Tibial nerve (tissue), 4 donors: ENCODE measurements around the gene MTHFD1L. TPM values are rescaled to one million over a fixed set of nuclear protein-coding genes. Genes with fewer than 3 reads are reported as not detected.
"Not testable (repeated sequence)": the region's sequence is repeated elsewhere in the genome, so short reads cannot be mapped to it uniquely, and the experiment has no call there.

Experiments
- DNase-seq, 2 donors: peaks; one replicate each; pipeline ENCODE4 v3.0.0-alpha.2; 2019; ENCODE audit warnings: low spot score in 2 of 2
- H3K27ac ChIP-seq, 4 donors: fragments of 200-600 bp; sonication (generic) in 3 of 4; one replicate each; pipeline ENCODE4 v1.5.1; 2017 to 2019; ENCODE audit warnings: mild to moderate bottlenecking in 1 of 4
- H3K27me3 ChIP-seq, 2 donors: fragments of 200-600 bp; sonication (generic) in 1 of 2; one replicate each; pipeline versions ENCODE4 v1.5.1 to v1.6.0; 2017 to 2019
- H3K36me3 ChIP-seq, 3 donors: fragments of 200-600 bp; sonication (generic); one replicate each; pipeline ENCODE4 v1.5.1; 2018 to 2019
- H3K4me1 ChIP-seq, 4 donors: fragments of 200-600 bp; sonication (generic) in 3 of 4; one replicate each; pipeline ENCODE4 v1.5.1; 2017 to 2019
- H3K4me3 ChIP-seq, 4 donors: fragments of 200-600 bp; sonication (generic) in 3 of 4; one replicate each; pipeline ENCODE4 v1.5.1; 2017 to 2019; ENCODE audit warnings: mild to moderate bottlenecking in 1 of 4, moderate library complexity in 1 of 4
- H3K9me3 ChIP-seq, 4 donors: fragments of 200-600 bp; sonication (generic) in 3 of 4; one replicate each; pipeline ENCODE4 v1.5.1; 2017 to 2019
- CTCF ChIP-seq, 5 experiments: fragments of 200-600 bp in 3 of 5; fragments of 450-650 bp in 2 of 5; sonication (generic) in 3 of 5; IDR thresholded peaks; one replicate each; pipeline ENCODE4 v1.5.1; 2016 to 2019; ENCODE audit warnings: antibody characterized with exemption in 5 of 5, mild to moderate bottlenecking in 3 of 5, moderate library complexity in 2 of 5
- EP300 ChIP-seq, 2 donors: sonication (generic); formaldehyde crosslinking; IDR thresholded peaks; one replicate each; pipeline ENCODE4 v1.6.1; 2017; ENCODE audit warnings: antibody characterized with exemption in 2 of 2, mild to moderate bottlenecking in 1 of 2
- POLR2A ChIP-seq, 2 donors: fragments of 450-650 bp; IDR thresholded peaks; one replicate each; pipeline ENCODE4 v1.6.1; 2017; ENCODE audit warnings: antibody characterized with exemption in 2 of 2, mild to moderate bottlenecking in 2 of 2, moderate library complexity in 2 of 2
- WGBS, 2 donors: methylation state at CpG; one replicate each; pipeline ENCODE4 v1.1.5; 2018; 5-methylcytosine and 5-hydroxymethylcytosine counted together
- total RNA-seq, 4 donors: library from RNA; depleted of rRNA; stranded (reverse); fragments of >200 nt; gene quantifications; one replicate each; pipeline ENCODE4 v1.1.0, GENCODE V29; 2016

The MTHFD1L gene
- total RNA-seq, 4 donors from 2014 or later, result 8.4 to 35.1 (median 13.1) TPM

DNA sequence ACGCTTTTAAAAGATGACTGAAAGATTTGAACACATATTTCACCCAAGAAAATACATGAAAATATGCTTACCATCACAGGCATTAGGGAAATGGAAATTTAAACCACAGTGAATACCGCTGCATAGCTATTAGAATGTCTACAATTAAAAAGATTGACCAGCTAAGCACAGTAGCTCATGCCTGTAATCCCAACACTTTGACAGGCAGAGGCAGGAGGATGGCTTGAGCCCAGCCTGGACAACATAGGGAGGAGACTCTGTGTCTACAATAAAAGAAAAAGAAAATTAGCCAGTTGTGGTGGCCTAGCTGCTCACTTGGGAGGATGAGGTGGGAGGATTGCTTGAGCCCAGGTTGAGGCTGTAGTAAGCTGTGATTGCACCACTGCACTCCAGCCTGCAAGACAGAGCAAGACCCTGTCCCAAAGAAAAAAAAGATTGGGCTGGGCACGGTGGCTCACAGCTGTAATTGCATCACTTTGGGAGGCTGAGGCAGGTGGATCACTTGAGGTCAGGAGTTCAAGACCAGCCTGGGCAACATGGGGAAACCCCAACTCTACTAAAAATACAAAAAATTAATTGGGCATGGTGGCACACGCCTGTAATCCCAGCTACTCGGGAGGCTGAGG, 210.5 kb downstream of the MTHFD1L start:
- Histone ChIP-seq H3K4me1 (peaks cover 0 to 10% (median 0%) of the 10 kb centered on the region in 4 donors), H3K27me3 (no peaks in the 10 kb centered on the region), H3K9me3 (peaks cover 0 to 6% (median 1%) of the 10 kb centered on the region in 4 donors), H3K27ac (peak overlapping the region in 2 of 4 donors; percentile 68 to 82), H3K36me3 (peaks cover 0 to 8% (median 0%) of the 10 kb centered on the region in 3 donors), H3K4me3 (no peak overlapping the region)
- DNase-seq, result no peak
- TF ChIP-seq POLR2A (IDR thresholded peaks at IDR 0.05), result no peak
- no peak for TF ChIP-seq EP300 (IDR thresholded peaks at IDR 0.05)
- no peak for TF ChIP-seq CTCF (IDR thresholded peaks at IDR 0.05)
- WGBS, 2 donors, result 76 to 84% methylated on average over 5 of the region's 5 CpGs

DNA sequence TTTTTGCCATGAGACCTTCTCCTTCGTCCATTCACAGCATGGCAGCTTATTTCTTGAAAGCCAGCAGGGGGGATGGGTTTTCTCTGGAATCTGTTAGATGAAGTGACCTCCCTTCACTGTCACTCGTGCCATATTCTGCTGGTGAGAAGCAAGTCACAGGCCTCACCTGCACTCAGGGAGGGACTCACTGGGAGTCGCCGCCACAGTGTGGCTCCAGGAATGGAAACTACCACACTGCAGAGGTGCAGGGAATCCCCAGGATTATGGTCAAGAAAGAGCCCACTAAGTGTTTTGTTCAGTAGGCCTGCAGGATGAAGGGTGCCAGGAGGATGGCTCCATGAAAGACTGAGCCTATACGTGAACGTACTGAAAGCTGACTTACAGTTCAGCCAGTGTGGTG, 213.2 kb downstream of the MTHFD1L start:
- H3K36me3 ChIP-seq, result peaks cover 0 to 8% (median 0%) of the 10 kb centered on the region in 3 donors
- no peak overlapping the region for H3K4me3 ChIP-seq
- H3K4me1 ChIP-seq, result peaks cover 0 to 10% (median 0%) of the 10 kb centered on the region in 4 donors
- no peak for DNase-seq
- H3K27me3 ChIP-seq, result no peaks in the 10 kb centered on the region
- H3K27ac ChIP-seq, result no peak overlapping the region
- 87 to 91% methylated on average over 6 of the region's 6 CpGs for WGBS, 2 donors
- H3K9me3 ChIP-seq, result peaks cover 0 to 6% (median 1%) of the 10 kb centered on the region in 4 donors
- TF ChIP-seq POLR2A (IDR thresholded peaks at IDR 0.05), result no peak
- no peak for TF ChIP-seq CTCF (IDR thresholded peaks at IDR 0.05)
- no peak for TF ChIP-seq EP300 (IDR thresholded peaks at IDR 0.05)

DNA sequence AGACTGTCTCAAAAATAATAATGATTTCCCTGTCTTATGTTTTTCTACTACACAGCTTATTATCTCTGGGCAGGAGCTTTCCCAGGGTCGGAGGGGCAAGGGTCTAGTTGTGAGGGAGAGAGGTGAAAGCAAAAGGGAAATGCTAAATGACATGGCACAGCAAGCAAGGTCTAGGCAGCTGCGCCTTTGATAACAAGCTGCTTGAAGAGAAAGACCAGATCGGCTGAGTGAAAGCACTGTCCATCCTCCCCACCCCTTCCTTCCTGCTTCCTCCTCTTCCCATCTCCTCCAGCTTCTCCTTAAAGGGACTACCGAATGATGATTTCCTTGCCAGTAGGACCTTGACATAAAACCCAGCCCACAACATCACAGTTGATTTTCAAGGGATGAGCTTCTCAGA, 216.2 kb downstream of the MTHFD1L start:
- 66 to 72% methylated on average over 4 of the region's 4 CpGs for whole genome bisulfite sequencing, 2 donors
- no peaks in the 10 kb centered on the region for H3K4me1 ChIP-seq
- H3K36me3 ChIP-seq, result peaks cover 0 to 8% (median 0%) of the 10 kb centered on the region in 3 donors
- DNase-seq, result no peak
- no peak overlapping the region for H3K4me3 ChIP-seq
- H3K27me3 ChIP-seq, result no peaks in the 10 kb centered on the region
- TF ChIP-seq EP300 (IDR thresholded peaks at IDR 0.05) (no peak), POLR2A (IDR thresholded peaks at IDR 0.05) (no peak), CTCF (IDR thresholded peaks at IDR 0.05) (no peak)
- H3K9me3 ChIP-seq, result no peaks in the 10 kb centered on the region
- no peak overlapping the region for H3K27ac ChIP-seq

DNA sequence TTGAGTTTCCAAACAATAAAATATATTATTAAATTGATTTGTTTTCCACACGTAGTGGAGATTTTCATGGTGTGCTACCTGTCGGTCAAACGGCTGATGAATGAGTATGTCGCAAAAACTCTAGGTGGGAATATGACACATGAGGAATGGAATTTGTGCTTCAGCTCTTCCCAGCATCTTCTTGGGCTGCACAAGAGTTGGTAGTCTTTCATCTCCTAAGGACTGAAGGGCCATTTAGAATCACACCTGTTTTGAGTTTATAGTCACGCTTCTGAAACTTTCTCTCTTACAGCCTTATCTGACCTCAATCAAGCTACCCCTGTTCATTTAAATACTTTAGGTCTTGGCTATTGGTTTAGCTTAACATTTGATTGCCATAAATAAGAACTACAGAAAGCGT, 216.6 kb downstream of the MTHFD1L start:
- Histone ChIP-seq H3K4me3 (no peak overlapping the region), H3K36me3 (peaks cover 0 to 8% (median 0%) of the 10 kb centered on the region in 3 donors), H3K27me3 (no peaks in the 10 kb centered on the region), H3K4me1 (no peaks in the 10 kb centered on the region), H3K9me3 (no peaks in the 10 kb centered on the region), H3K27ac (no peak overlapping the region)
- no peak for TF ChIP-seq POLR2A (IDR thresholded peaks at IDR 0.05)
- TF ChIP-seq CTCF (IDR thresholded peaks at IDR 0.05), result no peak
- TF ChIP-seq EP300 (IDR thresholded peaks at IDR 0.05), result no peak
- 92 to 95% methylated on average over 6 of the region's 6 CpGs for WGBS, 2 donors
- DNase-seq, result no peak

DNA sequence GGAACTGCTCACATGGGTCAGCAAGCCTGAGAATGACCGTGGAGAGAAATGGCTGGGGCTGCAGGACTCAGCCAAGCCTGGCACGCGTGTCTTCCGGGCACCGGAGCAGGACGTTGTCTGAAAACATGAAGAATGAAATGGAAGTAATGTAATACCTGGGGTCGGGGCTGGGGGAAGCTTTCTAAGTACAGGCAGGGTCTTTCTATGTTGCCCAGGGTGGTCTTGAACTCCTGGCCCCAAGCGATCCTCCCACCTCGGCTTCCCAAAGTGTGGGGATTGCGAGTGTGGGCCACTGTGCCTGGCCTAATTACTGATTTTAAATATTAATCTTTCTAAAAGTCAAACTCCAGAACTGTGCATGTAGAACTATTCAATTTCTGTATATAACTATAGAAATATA, 218.8 kb downstream of the MTHFD1L start:
- Histone ChIP-seq H3K4me3 (no peak overlapping the region), H3K9me3 (no peaks in the 10 kb centered on the region), H3K27me3 (no peaks in the 10 kb centered on the region), H3K36me3 (peaks cover 0 to 7% (median 0%) of the 10 kb centered on the region in 3 donors), H3K27ac (no peak overlapping the region), H3K4me1 (peaks cover 0 to 9% (median 0%) of the 10 kb centered on the region in 4 donors)
- TF ChIP-seq CTCF (IDR thresholded peaks at IDR 0.05), result no peak
- no peak for TF ChIP-seq POLR2A (IDR thresholded peaks at IDR 0.05)
- TF ChIP-seq EP300 (IDR thresholded peaks at IDR 0.05), result no peak
- WGBS, 2 donors, result 96 to 98% methylated on average over 10 of the region's 10 CpGs
- DNase-seq, result no peak

DNA sequence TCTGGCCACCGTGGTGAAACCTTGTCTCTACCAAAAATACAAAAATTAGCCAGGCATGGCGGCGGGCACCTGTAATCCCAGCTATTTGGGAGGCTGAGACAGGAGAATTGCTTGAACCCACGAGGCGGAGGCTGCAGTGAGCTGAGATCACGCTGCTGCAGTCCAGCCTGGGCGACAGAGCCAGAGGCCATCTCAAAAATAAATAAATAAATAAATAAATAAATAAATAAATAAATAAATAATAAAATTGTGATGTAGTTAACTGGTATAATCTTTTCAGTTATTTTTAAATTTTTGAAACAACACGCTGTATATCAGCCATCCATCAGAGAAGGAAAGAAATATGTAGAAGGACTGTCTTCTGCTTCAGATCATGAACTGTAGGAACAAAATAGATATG, 221.6 kb downstream of the MTHFD1L start:
- not testable (repeated sequence) for H3K36me3 ChIP-seq, H3K9me3 ChIP-seq, H3K4me3 ChIP-seq, H3K27ac ChIP-seq, H3K27me3 ChIP-seq, DNase-seq, H3K4me1 ChIP-seq
- WGBS, 2 donors, result 88 to 99% methylated on average over 8 of the region's 8 CpGs
